CD4-positive, alpha-beta T cell treated with Interleukin-6 at 100 ng/mL for 8 hours (primary cell): ENCODE data around the gene FUNDC2.
"Not testable (repeated sequence)": the region's sequence is repeated elsewhere in the genome, so short reads cannot be mapped to it uniquely, and the experiment has no call there.

Experiments used
- DNase-seq: peaks from one replicate; pipeline ENCODE4 v3.0.0-alpha.2; 2020; ENCODE audit warnings: mixed read lengths, low spot score

Gene FUNDC2, protein sequence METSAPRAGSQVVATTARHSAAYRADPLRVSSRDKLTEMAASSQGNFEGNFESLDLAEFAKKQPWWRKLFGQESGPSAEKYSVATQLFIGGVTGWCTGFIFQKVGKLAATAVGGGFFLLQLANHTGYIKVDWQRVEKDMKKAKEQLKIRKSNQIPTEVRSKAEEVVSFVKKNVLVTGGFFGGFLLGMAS

DNA sequence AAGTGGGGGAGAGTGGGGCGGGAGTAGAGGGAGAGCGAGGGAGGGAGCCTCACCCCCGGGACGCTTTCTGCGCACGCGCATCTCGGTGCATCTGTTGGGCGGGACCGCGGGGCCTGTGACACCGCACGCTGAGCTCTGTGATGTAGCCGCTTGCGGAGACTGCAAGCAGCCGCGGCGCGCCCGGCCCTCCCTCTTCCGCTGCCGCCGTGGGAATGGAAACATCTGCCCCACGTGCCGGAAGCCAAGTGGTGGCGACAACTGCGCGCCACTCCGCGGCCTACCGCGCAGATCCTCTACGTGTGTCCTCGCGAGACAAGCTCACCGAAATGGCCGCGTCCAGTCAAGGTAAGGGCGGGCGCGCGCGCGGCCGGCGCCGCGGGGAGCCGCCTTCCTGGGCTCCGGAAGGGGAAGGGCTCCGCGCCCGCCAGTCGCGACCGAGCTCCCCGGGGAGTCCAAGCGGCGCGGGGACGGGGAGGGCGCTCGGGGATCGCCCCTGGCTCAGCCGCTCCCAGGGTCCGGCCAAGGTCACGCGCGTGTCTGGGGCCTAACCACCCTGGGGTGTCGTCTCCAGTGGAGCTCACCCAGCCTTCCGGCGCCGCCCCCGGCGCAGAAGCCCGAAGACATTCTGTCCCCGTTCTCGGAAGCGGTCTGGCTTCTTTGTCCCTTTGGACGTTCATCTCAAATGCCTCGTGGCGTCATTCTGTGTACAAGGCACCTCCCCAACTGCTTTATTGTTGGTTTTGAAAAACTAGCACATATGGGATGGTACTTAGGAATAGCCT lies at the start of gene FUNDC2:
TSS of gene FUNDC2 (plus strand) at position 118 of the 782 bp plus-strand sequence. CDS start at position 213, 95 bp downstream.
- DNase-seq: peak; percentile 94

DNA sequence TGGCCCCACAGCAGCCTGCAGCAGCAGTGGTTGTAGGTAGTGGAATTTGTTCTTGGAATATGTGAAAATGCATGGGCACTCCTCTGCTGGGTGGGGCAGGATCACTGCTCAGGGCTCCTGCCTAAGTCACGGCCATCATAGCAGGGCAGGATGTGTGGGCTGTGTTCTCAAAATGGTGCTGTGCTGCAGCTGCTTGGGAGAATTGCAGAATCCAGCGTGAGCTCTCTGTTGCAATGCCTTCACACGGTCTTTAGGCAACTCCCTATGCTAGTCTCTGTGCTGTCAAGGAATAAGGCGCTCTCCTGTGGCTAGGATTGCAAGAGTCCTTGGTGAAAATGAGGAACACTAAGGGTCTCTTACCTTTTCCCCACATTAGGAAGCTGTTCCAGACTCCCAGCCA lies 47.0 kb upstream of the FUNDC2 start:
- no peak for DNase-seq

DNA sequence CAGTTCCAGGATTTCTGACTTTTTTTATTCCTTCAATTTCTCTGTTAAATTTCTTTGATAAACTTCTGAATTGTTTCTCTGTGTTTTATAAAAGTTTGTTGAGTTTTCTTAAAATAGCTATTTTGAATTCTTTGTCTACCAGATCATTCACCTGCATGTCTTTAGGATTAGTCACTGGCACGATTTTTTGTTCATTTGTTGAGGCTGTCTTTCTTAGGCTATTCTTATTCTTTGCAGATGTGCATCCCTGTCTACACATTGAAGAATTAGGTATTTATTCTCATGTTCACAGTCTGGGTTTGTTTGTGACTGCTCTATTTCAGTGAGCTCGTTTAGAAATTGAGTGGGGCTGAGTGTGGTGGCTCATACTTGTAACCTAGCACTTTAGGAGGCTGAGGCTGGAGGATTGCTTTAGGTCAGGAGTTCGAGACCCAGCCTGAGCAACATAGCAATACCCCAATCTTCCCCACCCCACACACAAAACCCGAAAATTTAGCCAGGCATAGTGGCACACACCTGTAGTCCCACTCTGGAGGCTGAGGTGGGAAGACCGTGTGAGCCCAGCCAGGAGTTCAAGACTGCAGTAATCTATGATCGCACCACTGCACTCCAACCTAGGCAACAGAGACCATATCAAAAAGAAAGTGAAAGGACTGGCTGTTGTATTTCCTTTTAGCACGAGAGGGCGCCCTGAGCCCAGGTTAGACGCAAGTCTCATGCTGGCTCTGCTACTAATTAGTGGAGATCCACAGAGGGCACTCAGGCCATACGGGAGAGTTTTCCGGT lies 46.1 kb upstream of the FUNDC2 start:
- DNase-seq: peak; percentile 75

DNA sequence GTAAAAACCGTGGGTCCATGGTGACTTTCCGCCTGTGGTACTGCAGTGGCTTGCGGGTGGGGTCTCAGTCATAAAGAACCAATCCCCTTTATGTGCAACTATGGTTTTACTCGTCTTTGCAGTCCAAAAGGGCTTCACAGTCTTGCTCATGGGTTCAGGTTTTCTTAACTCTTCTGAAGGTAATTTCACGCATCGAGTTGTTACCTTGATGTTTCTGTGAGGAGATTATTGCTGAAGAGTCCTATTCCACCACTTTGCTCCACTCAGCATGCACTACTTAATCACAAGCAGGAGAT lies 45.6 kb upstream of the FUNDC2 start:
- DNase-seq: no peak

DNA sequence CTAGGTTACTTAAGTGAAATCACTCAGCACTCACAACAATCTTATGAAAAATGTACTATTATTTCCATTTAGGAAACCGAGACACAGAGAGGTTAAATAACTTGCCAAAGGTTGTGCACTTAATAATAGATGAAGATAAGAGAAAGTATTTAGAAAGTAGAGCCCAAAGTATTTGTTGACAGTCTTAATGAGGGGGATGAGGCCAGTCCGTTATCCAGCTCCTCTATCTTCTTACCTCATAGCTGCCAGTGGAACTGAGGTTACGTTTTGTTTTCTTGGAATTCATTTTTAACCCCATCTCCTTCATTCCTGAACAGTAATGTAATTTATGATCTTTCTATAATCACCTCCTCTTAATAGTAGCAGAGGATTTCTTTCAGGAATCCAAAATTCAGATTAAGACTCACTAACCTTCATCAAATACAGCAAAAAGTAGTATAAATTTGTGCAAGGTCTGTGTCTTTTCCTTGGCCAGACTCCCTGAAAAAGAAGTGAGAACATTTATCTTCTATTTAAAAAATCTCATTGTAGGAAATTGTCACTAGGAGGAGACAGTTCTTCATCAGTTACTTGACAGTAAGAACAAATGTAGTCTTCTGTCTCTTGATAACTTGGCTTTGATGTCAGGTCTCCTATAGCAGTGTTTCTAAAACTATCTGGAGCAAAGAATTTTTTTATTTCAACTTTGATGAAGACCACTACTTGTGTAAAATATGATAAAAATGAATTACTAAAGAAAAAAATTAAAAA lies 39.6 kb upstream of the FUNDC2 start:
- no peak for DNase-seq

DNA sequence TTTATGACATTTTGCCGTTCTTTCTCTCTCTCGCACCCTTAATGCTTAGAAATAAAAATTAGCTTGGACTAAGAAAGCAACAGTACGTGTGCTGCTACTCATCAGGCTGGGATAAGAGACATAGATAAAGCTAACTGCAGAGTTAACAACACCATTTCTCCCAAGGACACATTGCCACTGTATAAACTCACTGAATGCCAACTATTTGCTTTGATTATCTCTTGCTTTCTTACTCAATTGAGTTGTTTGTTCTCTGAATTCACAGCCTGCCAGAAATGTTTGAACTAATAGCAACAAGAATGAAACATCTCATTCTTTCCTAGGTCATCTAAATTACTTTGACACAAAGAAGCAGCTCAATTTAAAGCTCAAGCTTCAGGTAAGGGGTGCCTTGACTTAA lies 38.7 kb upstream of the FUNDC2 start:
- no peak for DNase-seq

DNA sequence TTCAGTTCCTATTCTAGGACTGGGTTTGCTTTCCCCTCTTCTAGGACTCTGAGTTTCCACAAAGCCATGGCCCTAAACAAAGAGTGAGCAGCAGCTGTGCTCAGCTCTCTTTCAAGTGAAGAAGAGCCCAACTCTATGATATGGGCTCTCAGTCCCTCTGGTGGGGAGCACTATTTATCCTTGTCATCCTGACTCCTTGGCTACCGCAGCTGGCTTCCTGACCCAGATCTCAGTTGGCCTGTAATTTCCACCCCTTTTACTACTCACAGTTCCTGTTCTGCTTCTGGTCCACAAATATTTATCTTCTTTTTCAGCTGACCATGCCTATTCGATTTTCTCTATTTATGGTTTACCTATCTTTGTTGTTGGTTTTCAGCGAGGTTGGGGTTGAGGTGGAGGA lies 37.9 kb upstream of the FUNDC2 start:
- no peak for DNase-seq

DNA sequence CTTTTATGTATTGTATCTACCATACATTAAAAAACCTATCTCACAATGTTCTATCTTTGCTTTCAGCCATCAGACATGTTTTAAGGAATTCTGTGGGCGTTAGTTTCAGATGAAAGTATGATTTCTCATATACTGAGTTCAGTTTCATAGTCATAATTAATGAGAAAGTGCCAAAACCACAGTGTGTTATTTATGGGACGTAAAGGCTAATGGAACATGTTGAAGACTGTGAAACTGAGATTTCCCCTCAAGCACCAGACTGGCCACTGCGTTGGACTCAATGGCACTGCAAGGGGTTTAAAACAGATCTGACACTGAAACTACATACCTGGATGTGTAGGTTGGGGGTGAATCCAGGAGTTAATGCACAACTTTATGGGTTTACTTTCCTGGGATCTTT lies 36.1 kb upstream of the FUNDC2 start:
- no peak for DNase-seq

DNA sequence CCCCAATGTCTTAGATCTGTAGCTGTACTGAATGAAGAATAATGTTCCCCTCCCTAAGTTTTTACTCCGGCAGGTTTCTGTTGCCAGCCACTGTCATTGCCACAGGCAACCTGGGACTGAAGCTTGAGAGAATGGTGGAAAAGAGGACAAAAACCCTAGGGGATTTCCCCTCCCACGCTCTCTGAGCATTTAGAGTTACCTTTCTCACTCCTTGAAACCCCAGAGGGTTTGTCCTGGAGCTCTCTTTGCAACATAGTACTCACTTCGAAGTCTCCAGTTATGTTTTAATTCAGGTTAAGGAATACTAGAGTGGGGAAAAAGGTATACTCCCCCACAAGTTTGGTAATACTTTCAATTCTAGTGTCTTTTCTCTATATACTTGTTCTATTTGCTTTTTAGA lies 35.6 kb upstream of the FUNDC2 start:
- DNase-seq: no peak

DNA sequence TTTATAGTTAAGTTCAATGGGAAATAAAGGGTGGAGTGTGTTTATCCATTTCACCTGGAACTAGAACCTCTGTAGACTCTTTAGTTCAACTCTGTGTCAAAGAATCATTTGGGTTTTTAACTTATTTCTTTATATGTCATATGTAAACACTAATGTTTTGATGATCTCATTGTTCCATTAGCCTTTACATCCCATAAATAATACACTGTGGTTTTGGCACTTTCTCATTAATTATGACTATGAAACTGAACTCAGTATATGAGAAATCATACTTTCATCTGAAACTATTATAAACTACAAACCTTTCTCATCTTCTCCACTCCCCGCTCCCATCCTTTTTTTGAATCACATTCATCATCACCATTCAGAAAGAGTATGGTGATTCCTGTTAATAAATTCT lies 35.2 kb upstream of the FUNDC2 start:
- no peak for DNase-seq

DNA sequence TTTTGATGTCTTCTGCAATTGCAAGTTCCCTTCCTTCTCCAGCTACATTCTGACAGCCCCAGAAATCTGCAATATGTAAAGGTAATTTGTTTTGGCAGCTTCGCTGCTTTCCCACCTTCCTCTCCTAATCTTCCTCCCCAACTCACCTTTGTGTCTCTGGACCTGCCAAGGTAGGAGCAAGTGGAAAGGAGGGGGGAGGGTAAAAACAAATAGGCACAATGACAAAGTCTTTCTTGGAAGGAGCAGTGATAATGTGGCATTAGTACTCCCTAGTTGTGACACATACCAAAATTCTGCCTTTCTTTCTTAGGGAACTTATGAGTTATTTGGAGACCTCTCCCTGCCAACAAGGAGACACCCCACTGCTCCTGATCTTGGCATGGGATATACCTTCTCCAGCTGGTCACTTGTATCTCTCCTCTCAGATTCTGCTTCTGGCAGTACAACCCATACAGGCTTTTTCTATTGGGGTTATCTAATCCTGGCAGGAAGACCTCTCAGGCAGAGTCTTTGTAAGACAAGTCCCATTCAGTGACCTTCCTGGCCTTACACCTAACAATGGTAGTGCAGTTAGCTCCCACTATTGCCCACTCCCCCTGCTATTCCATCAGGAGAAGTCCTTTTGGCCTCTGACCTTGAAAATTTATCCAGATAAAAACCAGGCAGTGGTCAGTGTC lies 28.3 kb upstream of the FUNDC2 start:
- no peak for DNase-seq

DNA sequence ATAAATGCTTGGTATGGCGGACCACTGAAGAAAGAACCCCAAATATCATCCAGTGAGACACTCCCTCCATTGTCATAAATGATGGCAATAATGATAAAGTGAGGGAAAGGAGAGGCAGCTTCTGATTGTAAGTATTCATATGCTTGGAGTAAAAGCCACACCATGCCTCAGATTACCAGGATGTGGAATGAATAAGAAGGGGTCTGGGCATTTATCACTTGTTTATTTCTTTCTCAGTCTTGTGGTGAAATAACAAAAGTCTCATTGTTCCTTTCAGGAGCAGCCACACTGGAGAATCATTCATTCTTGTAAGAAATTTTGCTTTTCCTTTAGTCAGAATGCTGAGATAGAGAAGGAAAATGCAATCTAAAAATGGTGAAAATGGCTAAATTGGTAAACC lies 25.8 kb upstream of the FUNDC2 start:
- no peak for DNase-seq

DNA sequence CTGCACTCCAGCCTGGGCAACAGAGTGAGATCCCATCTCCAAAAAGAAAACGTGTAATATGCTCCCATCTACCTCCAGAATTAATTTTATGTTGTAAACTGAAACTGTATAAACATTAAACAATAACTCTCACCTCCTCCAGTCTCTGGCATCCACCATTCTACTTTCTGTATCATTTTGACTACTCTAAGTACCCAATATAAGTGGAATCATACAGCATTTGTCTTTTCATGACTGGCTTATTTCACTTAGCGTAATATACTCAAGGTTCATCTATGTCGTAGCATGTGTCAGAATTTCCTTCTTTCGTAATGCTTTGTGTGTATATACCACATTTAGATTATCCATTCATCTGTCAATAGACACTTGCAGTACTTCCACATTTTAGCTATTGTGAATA lies 24.8 kb upstream of the FUNDC2 start:
- DNase-seq: no peak

DNA sequence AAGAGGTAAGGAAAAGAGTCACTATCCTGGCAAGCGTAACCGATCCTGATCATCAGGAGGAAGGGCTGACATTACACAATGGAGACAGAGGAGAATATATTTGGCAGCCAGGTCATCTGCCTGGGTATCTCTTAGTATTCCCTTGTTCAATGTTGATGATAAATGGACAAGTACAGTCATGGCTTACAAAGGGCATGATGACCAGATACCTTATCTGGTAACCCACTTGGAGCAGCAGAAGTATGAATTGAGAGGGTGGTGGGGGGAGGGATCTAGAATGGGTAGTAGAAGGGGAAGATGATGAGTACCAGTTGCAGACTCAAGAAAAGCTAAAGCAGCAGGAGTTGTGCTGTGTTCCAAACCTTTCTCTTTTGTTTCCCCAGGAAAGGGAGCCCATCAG lies 21.5 kb upstream of the FUNDC2 start:
- DNase-seq: no peak

DNA sequence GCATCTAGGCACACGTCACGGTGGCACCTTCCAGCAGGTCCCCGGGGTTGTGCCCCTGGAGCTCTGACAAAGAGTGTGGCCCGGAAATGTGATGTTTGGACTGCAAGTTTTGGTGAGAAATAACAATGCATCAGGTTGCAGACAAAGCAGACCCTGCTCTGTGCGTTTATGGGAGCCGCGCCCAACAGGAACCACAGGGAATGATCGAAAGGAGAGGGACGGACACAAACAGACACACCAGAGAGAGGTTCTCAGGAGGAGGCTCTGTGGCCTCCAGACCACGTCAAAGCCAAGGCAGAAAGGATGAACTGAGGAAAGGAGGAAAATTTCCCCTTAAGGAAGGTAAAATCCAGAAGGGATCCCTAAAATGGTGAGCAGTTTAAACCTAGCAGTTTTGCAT lies 20.3 kb upstream of the FUNDC2 start:
- not testable (repeated sequence) for DNase-seq

DNA sequence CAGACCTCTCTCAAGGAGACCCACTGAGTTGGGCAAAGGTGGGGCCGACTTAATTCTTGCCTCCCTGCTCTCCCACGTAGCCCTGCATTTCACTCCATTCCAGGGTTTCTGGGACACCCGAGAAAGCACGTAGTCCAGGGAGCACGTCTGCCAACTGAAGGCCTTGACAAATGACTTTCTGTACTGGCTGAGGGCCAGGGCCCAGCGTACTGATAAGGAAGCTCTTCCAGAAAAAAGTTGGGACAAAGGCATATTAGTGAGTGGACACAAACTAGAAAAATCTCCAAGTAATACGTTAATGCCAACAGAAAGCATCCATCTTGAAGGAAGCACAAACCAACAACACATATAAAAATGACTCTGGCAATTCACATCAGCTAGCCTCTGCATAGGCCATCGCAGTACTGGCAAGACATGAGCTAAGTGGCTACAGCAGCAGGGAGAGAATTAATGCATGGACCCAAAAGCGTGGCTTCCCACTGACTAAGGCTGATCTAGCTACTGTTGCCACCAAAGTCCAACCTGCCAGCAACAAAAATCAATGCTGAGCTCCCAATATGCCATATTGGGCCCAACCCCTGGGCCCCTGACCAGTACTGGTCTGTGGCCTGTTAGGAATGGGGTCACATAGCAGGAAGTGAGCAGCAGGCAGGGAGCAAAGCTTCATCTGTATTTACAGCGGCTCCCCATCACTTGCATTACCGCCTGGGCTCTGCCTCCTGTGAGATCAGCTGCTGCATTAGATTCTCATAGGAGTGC lies 19.6 kb upstream of the FUNDC2 start:
- DNase-seq: not testable (repeated sequence)

DNA sequence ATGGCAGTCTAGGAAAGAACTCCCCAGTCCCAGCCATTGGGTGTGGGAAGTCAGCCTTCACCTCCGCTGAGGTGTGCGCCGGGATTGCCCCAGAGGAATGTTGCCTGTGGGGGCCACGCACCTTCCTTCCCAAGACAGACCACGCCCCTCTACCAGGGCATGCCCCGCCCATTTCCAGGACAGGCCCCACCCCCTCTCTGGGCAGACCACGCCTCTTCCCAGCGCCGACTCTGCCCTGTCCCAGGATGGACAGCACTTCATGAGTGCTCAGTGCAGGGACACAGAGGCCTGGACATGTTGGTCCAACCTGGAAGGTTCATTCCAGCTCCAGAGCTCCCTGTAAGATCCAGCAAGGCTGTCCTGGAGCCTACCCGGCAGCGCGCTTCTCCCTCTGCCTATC lies 18.1 kb upstream of the FUNDC2 start:
- DNase-seq: not testable (repeated sequence)

DNA sequence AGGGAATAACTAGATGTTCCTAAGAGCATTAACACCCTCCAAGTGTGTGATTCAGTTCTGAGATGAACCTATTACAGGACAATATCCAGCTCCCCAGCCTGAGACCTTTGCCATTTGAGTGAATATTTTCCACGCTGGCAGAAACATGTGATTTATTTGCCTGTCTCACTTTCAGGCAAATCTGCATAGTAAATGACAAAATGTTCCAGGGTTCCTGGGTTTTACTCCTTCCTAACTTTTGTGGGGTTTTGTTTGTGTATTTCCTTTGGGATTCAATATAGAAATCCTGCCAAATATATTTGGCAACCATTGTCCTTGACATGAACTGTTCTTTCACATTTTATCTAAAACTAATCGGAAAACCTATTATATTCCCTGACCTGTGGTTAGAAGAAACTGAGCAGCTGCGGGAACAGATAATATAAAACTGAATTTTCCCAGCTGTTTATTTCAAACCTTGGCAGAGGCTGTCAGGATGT lies 16.6 kb upstream of the FUNDC2 start:
- no peak for DNase-seq

DNA sequence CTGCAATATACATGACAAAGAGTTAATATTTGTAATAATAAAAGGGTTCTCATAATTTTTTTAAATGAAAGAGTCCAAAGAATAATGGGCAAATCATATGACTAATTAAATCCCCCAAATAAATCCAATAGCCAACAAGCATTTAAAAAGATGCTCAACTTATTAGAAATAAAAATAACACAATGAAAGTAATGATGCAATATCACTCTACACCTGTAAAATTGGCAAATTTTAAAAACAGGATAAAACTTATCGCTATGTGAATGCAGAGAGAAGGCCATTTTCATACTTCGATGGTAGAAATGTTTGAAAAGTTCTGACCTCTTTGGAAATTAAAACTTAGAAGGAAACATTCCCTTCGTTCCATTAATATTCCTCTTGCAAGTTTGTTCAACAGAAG lies 6.1 kb upstream of the FUNDC2 start:
- no peak for DNase-seq

DNA sequence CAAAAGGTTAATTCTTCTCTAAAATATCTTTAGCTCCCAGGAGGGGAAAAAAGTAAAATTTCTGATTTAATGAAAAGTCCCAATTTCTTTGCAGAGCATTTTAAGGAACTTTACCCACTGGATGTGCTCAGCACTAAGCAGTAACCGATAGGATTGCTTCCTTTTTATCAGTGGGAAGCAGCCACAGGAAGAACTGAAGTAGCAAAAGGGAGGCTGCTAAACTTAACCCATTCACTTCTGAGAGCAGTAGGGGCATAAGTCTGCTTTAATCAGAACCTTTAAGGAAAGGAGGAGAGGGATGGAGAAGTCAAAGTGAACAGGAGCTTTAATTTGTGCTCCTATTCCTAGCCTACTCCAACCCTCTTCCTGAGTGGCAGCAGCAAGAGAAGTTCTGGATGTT lies 4.1 kb upstream of the FUNDC2 start, which contains the start of gene F8:
TSS of gene F8 (minus strand) at position 139 of the 400 bp plus-strand sequence. CDS start 171 bp downstream, outside the sequence.
- DNase-seq: no peak
